Activated CD4-positive, alpha-beta T cell treated with anti-CD3 and anti-CD28 coated beads, Interleukin-2, amount 50 U/mL, for 48 hours (primary cell): Measurements from ENCODE around the gene PDLIM1.

Experiments used
- DNase-seq, 2 experiments: peaks; one replicate each; pipeline ENCODE4 v3.0.0-alpha.2; 2020

PDLIM1 gene

DNA sequence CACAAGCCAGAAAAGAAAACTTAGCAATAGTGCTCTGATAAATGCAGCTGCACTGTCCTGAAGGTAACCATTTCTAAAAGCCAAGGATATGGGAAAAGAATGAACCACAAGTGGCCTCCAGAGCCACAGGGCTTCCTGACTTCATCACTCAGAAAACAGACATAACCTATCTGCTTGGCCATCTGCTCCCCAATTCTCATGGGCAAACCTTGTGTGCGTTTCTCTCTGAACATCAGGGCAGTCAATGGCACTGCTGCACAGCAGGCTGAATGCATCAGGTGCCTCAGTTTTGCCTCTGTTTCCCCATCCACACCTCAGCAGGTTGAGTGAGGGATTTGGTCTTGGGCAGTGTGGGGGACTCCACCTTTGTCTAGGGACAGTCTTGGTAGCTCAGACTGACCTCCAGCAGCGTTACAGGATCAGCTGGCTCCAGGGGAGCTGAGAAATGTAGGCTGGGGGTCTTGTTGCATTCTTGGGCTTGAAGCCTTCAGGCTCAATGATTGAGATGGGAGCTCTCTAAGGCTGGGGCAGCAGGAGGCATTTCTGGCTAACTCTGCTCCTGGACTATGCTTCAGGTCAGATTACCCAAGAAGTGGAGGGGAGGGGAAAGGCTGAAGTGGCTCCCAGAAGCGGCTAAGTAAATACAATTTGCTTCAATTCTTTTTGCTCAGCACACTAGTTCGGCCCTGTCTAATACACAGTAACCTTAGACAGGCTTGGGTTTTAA lies 23.6 kb upstream of the PDLIM1 start:
- DNase-seq, result no peak

- DNase-seq, result no peak
Measured at GRCh38 chr10:95312986-95313495, 22.2 kb upstream of the PDLIM1 start.

DNA sequence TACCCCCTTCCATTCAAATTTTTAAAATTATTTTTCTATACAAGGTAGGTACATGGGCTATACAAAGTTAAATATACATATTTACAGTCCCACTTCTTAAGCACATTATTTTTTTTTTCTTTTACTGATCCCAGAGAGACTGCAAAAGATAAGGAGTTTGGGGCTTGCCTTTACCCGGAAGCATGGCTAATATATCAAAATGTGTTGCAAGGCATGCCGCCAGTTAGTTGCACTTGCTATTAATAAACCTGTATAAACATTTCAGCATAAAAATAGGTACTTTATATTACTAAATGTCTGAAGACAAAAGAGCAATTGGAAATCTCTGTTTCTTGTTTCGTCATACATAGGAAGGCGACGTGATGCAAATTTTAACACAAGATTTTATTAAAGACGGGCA lies 21.5 kb upstream of the PDLIM1 start:
- DNase-seq, result no peak

GRCh38 chr10:95309958-95310357 lies 19.2 kb upstream of the PDLIM1 start:
- no peak for DNase-seq

DNA sequence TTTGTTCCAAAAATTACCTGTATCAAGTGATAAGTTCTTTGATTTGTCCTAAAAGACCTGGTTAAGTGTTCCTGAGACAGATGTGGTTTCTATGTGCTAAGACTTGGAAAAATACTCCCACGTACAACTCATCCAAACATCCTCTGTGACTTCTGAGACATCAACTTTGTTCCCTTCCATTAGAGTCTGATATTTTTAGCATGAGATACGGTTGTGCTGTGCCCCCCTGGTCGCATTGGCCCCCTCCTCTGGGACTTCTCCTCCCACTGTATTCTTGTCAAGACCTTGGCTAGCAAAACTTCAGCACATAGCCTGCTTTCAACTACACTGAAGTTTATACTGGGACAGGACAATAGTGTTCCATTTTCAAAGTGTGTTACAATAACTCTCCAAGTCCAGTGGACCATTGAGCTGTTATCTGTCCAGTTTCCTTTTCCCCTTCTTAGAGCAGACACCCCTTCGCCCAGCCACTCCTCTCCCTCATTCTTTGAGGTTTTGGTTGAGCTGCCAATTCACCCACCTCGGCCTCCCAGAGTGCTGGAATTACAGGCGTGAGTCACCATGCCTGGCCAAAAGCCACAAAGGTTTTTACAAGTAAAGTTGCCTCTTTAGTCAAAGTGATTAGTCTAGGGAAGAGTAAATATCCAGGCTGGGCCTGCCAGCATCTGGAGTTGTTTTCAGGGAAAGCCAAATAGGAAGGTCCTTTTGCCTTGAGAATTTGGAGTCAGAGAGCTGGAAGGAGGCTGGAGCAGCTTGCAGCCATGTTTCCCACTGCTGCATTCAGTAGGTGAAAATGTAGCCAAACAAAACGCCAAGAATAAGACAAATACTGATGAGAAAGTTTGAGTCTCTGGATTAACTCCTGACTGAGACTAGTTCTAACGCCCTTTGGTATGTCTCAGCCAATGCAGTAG lies 17.8 kb upstream of the PDLIM1 start:
- DNase-seq, result peak in 1 of 2 experiments; percentile 13

DNA sequence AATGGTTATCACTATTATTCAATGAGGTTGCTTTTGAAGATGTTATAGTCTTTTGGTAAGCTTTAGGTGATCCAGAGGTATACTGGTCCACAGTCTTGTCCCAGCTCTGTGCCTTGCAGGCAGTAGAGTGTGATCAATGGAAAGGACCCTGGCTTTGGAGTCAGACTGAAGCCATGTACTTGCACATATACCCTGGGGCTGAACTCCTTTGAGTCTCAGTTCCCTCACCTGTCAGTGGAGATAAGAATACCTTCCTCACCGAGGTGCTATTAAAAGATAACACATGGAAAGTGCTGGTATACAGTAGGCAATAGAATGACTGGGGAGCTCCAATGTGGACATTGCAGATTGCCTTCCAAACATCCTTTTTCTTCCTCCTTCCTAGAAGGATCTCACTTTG lies 16.0 kb upstream of the PDLIM1 start:
- no peak for DNase-seq

- no peak for DNase-seq
Measured at GRCh38 chr10:95306318-95306650, 15.5 kb upstream of the PDLIM1 start.

- DNase-seq, result no peak
Measured at GRCh38 chr10:95305606-95306317, 15.0 kb upstream of the PDLIM1 start.

DNA sequence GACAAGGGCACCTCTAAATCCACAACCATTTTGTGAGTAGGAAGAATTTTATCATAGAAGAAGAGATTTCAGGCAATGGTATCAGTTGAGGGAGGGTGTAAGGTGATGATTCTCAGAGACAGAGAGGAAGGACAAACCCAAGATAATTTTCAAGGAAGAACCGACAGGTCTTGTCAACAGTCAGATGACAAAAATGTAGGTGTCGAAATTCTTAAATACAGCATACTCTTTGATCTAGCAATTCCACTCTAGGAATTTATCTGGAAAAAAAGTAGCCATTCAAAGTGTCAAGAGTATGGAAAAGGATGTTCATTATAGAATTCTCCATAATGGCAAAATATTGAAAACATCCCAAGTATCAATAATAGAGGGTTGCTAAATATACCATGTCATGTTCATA lies 14.2 kb upstream of the PDLIM1 start:
- DNase-seq, result no peak

DNA sequence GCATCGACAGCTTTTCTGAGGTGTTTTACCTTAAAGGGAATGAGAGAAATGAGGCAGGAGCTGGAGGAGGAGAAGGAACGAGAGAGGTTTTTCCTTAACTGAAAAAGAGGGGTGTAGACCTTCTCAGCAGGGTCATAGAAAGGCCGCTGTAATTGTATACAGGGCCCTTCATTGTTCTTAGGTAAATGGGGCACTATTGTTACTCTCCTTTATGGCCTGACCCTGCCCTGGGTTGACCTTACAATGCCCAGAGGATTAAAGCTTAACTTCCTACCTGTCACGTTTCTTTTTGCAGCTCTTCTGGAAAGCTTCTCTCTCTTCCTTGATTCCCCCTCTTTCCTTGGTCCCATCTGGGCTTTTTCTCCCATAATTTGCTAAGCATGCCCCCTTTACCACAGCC lies 13.7 kb upstream of the PDLIM1 start:
- DNase-seq, result no peak

DNA sequence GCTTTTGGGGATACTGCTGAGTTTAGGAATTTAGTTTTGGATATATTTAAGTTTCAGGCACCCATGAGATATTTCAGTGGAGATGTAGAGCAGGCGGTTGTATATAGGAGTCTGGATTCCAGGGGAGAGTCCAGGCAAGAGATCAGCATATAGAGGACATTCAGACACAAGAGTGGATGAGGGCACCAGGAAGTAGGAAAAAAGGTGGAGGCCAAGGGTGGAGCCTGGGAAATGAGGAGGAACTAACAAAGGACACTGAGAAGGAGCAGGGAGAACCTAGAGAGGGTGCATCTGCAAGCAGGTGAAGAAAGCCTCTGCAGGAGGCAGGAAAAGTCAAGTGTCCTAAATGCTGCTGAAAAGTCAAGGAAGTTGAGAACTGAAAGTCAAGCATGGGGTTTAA lies 13.1 kb upstream of the PDLIM1 start:
- DNase-seq, result no peak

- DNase-seq, result no peak
Measured at GRCh38 chr10:95303535-95303934, 12.7 kb upstream of the PDLIM1 start.

- no peak for DNase-seq
Measured at GRCh38 chr10:95300022-95300539, 9.3 kb upstream of the PDLIM1 start.

DNA sequence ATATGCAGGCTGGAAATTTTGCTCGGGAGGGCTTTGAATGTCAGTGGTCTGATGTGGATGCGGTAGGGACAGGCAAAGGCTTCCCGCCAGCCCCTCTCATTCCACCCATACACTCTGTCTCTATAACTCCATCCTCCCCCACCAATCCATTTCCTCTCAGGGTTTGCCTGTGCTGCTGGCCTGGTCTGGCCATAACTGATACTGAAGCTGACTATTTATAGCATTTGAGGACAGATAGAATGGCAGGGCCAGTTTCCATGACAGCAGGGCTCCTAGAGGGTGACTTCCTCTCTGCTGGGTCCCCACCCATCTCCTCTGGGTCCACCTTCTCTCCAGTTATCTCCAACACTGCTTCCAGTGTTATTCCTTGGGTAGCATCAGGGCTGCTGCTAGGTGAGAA lies 6.6 kb upstream of the PDLIM1 start:
- DNase-seq, result no peak

GRCh38 chr10:95296764-95297163 lies 6.0 kb upstream of the PDLIM1 start:
- no peak for DNase-seq

- DNase-seq, result peak; percentile 41 to 53
Measured at GRCh38 chr10:95295031-95295755, 4.4 kb upstream of the PDLIM1 start.

GRCh38 chr10:95293631-95294030 lies 2.8 kb upstream of the PDLIM1 start:
- no peak for DNase-seq

- DNase-seq, result no peak
Measured at GRCh38 chr10:95291365-95292039, 699 bp upstream of the PDLIM1 start.

GRCh38 chr10:95289921-95290421 lies 832 bp downstream of the PDLIM1 start:
- no peak for DNase-seq

DNA sequence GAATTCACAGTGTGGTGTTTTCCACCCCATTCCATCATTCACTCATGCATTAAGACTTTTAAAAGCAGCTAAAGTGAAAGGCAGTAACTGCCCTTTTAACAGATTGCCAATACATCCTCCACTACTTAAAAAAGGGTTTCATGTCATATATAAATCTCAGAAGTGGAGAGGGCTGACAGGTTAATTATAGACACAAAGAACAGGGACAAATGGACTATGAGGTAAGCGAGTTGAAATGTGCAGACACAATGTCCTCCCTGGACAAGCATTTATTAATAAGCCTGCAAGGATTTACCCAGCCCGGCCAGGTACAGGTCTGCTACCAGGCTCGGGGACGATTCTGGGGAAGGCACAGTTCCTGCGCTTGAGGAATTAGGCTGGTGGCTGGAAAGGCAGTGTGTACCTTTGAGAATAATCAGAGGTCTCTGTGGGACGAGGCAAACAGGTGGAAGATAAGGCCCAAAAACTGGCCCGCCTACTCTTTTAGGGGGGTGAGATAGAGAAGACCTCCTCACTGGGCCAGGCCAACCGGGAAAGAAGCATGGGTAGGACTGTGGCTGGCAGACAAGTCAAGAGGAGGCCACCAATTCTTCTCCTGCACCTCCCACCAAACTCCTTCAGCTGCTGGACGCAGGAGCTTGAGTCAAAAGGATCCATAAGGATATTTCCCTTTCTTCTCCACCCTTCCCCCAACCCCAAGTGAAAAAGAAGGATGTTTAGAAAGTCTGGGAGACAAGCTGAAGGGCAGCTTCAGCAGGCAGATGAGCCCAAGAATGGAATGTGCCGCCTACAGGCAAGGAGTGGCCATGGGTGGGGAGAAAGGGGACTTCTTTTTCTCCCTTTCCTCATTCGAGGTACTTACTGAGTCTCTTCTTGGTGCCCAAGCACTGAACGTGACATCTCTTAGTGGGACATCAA lies 1.5 kb downstream of the PDLIM1 start:
- no peak for DNase-seq

- DNase-seq, result no peak
Measured at GRCh38 chr10:95288303-95288702, 2.5 kb downstream of the PDLIM1 start.
